ENCODE results near the gene PPT1. TPM values are rescaled to one million over a fixed set of nuclear protein-coding genes. Genes with fewer than 3 reads are reported as not detected.

Gene PPT1
- total RNA-seq, 1 donor from 2014 or later = 110 TPM

GRCh38 chr1:40120128-40120527 lies 23.1 kb upstream of the PPT1 start:
- Mint-ChIP-seq H3K36me3 (no peaks in the 10 kb centered on the region), H3K27me3 (ENCODE audit: insufficient read depth, low read depth) (peaks cover 3% of the 10 kb centered on the region), H3K27ac (no peak overlapping the region), H3K9me3 (no peaks in the 10 kb centered on the region), H3K4me1 (no peaks in the 10 kb centered on the region), H3K4me3 (no peak overlapping the region)
- no peak overlapping the region for H3K9ac ChIP-seq
- no peaks in the 10 kb centered on the region for H3K36me3 ChIP-seq
- H3K79me2 ChIP-seq (ENCODE audit: low read depth) = no peaks in the 10 kb centered on the region
- no peaks in the 10 kb centered on the region for H3F3A ChIP-seq (ENCODE audit: low read depth)
- no peak overlapping the region for H3K4me3 ChIP-seq
- H2AFZ ChIP-seq (replicated peaks) = no peak overlapping the region
- H3K9me3 ChIP-seq (ENCODE audit: low read depth) = no peaks in the 10 kb centered on the region
- no peak for DNase-seq (ENCODE audit: low spot score)
- peaks cover 40% of the 10 kb centered on the region for H3K27me3 ChIP-seq
- H3K27ac ChIP-seq = no peak overlapping the region
- no peaks in the 10 kb centered on the region for H4K20me1 ChIP-seq (ENCODE audit: low read depth)
- H3K4me1 ChIP-seq = no peaks in the 10 kb centered on the region
- TF ChIP-seq EZH2phosphoT487 (IDR thresholded peaks at IDR 0.05) (no peak), EZH2 (IDR thresholded peaks at IDR 0.05) (no peak), CTCF (IDR thresholded peaks at IDR 0.05) (no peak)
- no peak overlapping the region for H3K4me2 ChIP-seq

DNA sequence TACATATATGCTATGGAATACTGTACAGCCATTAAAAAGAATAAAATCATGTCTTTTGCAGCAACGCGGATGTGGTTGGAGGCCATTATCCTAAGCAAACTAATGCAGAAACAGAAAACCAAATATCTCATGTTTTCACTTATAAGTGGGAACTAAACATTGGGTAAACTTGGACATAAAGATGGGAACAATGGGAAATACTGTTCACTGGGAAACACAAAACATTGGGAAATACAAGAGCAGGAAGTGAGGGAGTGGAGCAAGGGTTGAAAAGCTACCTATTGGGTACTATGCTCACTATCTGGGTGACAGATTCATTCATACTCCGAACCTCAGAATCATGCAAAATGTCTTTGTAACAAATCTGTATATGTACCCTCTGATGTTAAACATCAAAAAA lies 17.3 kb upstream of the PPT1 start:
- H3K79me2 ChIP-seq (ENCODE audit: low read depth) = no peaks in the 10 kb centered on the region
- peaks cover 24% of the 10 kb centered on the region for H3K27me3 ChIP-seq
- no peak overlapping the region for H3K27ac ChIP-seq
- Mint-ChIP-seq H3K4me1 (no peaks in the 10 kb centered on the region), H3K9me3 (peaks cover 17% of the 10 kb centered on the region), H3K27me3 (ENCODE audit: insufficient read depth, low read depth) (peaks cover 9% of the 10 kb centered on the region), H3K36me3 (no peaks in the 10 kb centered on the region), H3K4me3 (no peak overlapping the region), H3K27ac (no peak overlapping the region)
- no peaks in the 10 kb centered on the region for H4K20me1 ChIP-seq (ENCODE audit: low read depth)
- no peak overlapping the region for H3K9ac ChIP-seq
- TF ChIP-seq CTCF (IDR thresholded peaks at IDR 0.05) = no peak
- TF ChIP-seq EZH2 (IDR thresholded peaks at IDR 0.05) = no peak
- no peak for TF ChIP-seq EZH2phosphoT487 (IDR thresholded peaks at IDR 0.05)
- no peaks in the 10 kb centered on the region for H3K36me3 ChIP-seq
- no peak for DNase-seq (ENCODE audit: low spot score)
- no peak overlapping the region for H2AFZ ChIP-seq (replicated peaks)
- H3K4me2 ChIP-seq = no peak overlapping the region
- no peaks in the 10 kb centered on the region for H3F3A ChIP-seq (ENCODE audit: low read depth)
- H3K4me1 ChIP-seq = no peaks in the 10 kb centered on the region
- no peak overlapping the region for H3K4me3 ChIP-seq
- no peaks in the 10 kb centered on the region for H3K9me3 ChIP-seq (ENCODE audit: low read depth)

DNA sequence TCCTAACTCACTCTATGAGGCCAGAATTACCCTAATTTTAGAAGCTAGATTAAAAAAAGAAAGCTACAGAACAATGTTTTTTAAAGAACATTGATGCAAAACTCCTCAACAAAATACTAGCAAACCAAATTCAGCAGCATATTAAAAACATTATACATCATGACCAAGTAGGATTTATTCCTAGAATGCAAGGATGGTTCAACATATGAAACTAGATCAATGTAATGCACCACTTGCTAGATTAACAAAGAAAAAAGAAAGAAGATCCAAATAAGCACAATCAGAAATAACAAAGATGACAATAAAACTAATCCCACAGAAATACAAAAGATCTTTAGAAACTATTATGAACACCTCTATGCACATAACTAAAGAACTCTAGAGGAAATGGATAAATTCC lies 13.3 kb upstream of the PPT1 start:
- H3K4me1 Mint-ChIP-seq = no peaks in the 10 kb centered on the region
- H3K9me3 Mint-ChIP-seq = peaks cover 23% of the 10 kb centered on the region
- H3K27ac ChIP-seq = no peak overlapping the region
- H3K9ac ChIP-seq = no peak overlapping the region
- peaks cover 10% of the 10 kb centered on the region for H3K27me3 Mint-ChIP-seq (ENCODE audit: insufficient read depth, low read depth)
- DNase-seq (ENCODE audit: low spot score) = no peak
- H3K36me3 ChIP-seq = no peaks in the 10 kb centered on the region
- H2AFZ ChIP-seq (replicated peaks) = no peak overlapping the region
- no peaks in the 10 kb centered on the region for H3K9me3 ChIP-seq (ENCODE audit: low read depth)
- no peaks in the 10 kb centered on the region for H3K4me1 ChIP-seq
- H3K4me3 ChIP-seq = no peak overlapping the region
- H3K27ac Mint-ChIP-seq = no peak overlapping the region
- no peaks in the 10 kb centered on the region for H3K36me3 Mint-ChIP-seq
- H3F3A ChIP-seq (ENCODE audit: low read depth) = no peaks in the 10 kb centered on the region
- no peaks in the 10 kb centered on the region for H3K79me2 ChIP-seq (ENCODE audit: low read depth)
- TF ChIP-seq EZH2phosphoT487 (IDR thresholded peaks at IDR 0.05) (no peak), EZH2 (IDR thresholded peaks at IDR 0.05) (no peak), CTCF (IDR thresholded peaks at IDR 0.05) (no peak)
- H3K4me3 Mint-ChIP-seq = no peak overlapping the region
- H4K20me1 ChIP-seq (ENCODE audit: low read depth) = no peaks in the 10 kb centered on the region
- peaks cover 6% of the 10 kb centered on the region for H3K27me3 ChIP-seq
- H3K4me2 ChIP-seq = no peak overlapping the region

All from neural progenitor cell (in vitro differentiated cells).